ENCODE data around the gene SPRYD3.

- no peak for TF ChIP-seq CTCF (IDR thresholded peaks at IDR 0.05)
- peak in 1 of 2 donors; percentile 30 for TF ChIP-seq POLR2A (IDR thresholded peaks at IDR 0.05)
Observed at GRCh38 chr12:53096089-53096741, 17.0 kb upstream of the SPRYD3 start.

All from heart left ventricle (tissue), 13 donors.